ENCODE measurements around the gene SNX9. TPM values are rescaled to one million over a fixed set of nuclear protein-coding genes. Genes with fewer than 3 reads are reported as not detected.

Gene SNX9
- total and polyA plus RNA-seq, 2 of the 8 experiments (the other 6 are each of a cell fraction or from before 2014, with no cell fraction given) = 11.8 to 23.2 TPM

DNA sequence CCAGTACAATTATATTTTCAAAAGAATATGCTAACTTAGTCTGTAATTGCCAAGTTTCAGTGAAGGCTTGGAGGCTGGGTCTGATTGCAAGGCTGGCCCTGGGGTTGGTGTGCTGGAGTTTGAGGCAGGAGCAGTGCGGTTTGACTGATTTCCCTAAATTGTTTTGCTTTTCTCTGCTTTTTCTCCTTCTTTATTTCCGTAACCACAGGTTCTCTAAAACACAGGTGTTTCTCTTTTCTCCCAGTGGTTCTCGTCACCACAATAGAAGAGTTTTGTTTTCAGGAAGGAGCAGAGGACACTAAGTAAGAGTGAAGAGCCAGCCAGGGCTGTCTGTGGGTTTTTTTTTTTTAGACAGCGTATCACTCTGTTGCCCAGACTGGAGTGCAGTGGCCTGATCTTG, 8.2 kb upstream of the SNX9 start (continued):
- no peak for TF ChIP-seq ASH2L (IDR thresholded peaks at IDR 0.05; ENCODE audit: low read length)
- TF ChIP-seq SP2 (IDR thresholded peaks at IDR 0.05; ENCODE audit: low read length) = no peak

Data from H1 (cell line).